Heart right ventricle (tissue), 16 donors: ENCODE measurements around the gene HOXB9. TPM values are rescaled to one million over a fixed set of nuclear protein-coding genes. Genes with fewer than 3 reads are reported as not detected.

Experiments used
- ATAC-seq, 8 donors: fragments of 200-7000 bp; cut with Tn5 transposase; one replicate each; pipeline ENCODE4 v1.9.1; 2020; ENCODE audit warnings: mild to moderate bottlenecking in 8 of 8, moderate library complexity in 8 of 8, moderate number of reproducible peaks in 1 of 8
- DNase-seq, 2 donors: peaks; one replicate each; pipeline ENCODE4 v3.0.0-alpha.2; 2020
- H3K27ac ChIP-seq, 10 donors: fragments of 200-600 bp; sonication (generic) in 2 of 10; one replicate each; pipeline versions ENCODE4 v1.5.0 to v1.8.0; 2020 to 2022; ENCODE audit warnings: mild to moderate bottlenecking in 3 of 10
- H3K27me3 ChIP-seq, 7 donors: fragments of 200-600 bp; one replicate each; pipeline ENCODE4 v1.8.0; 2021 to 2022; ENCODE audit warnings: mild to moderate bottlenecking in 2 of 7
- H3K36me3 ChIP-seq, 9 donors: fragments of 200-600 bp; sonication (generic) in 1 of 9; one replicate each; pipeline versions ENCODE4 v1.5.0 to v1.8.0; 2020 to 2022; ENCODE audit warnings: mild to moderate bottlenecking in 2 of 9
- H3K4me1 ChIP-seq, 9 donors: fragments of 200-600 bp; sonication (generic) in 1 of 9; one replicate each; pipeline versions ENCODE4 v1.5.0 to v1.8.0; 2020 to 2022; ENCODE audit warnings: mild to moderate bottlenecking in 4 of 9
- H3K4me3 ChIP-seq, 10 donors: fragments of 200-600 bp; sonication (generic) in 2 of 10; one replicate each; pipeline versions ENCODE4 v1.5.0 to v1.8.0; 2020 to 2022; ENCODE audit warnings: mild to moderate bottlenecking in 7 of 10, moderate library complexity in 2 of 10
- H3K9me3 ChIP-seq, 11 donors: fragments of 200-600 bp in 10 of 11; sonication (generic) in 2 of 11; one replicate each; pipeline versions ENCODE4 v1.5.0 to v1.8.0; 2013 to 2022; ENCODE audit warnings: mild to moderate bottlenecking in 2 of 11, control low read depth in 1 of 11, moderate library complexity in 1 of 11
- WGBS, 2 donors: extraction: QIAGEN DNeasy Blood & Tissue Kit; methylation state at CpG; one replicate each; pipeline ENCODE4 v1.1.7; 2013; ENCODE audit warnings: inconsistent platforms in 1 of 2; 5-methylcytosine and 5-hydroxymethylcytosine counted together
- intact Hi-C, 10 donors: fragments of 100-400 bp; cut with DNase I; formaldehyde crosslinking; loops; one replicate each; pipeline versions ENCODE4 v1.11.1 to v1.14.2; 2022
- polyA plus RNA-seq, 2 donors: library from polyadenylated mRNA; stranded (reverse); fragments of 200-250 nt; gene quantifications; one replicate each; pipeline ENCODE4 v1.2.3, GENCODE V29; 2013
- total RNA-seq, 10 donors: library from RNA; stranded (reverse); fragmentation: NEBNext Ultra II Directional in 3 of 10; extraction: Animal tissue kit (Norgen Biotek cat#: 25700) in 3 of 10; gene quantifications; one replicate each; pipeline versions ENCODE4 v1.2.1 to v1.2.4, GENCODE V29; 2021 to 2023
- TF ChIP-seq, protein P1 (sequence below), 9 donors: fragments of 200-600 bp; sonication (generic) in 2 of 9; IDR thresholded peaks; one replicate each; pipeline versions ENCODE4 v1.5.0 to v1.8.0; 2021 to 2022; ENCODE audit warnings: antibody characterized with exemption in 9 of 9, mild to moderate bottlenecking in 5 of 9, moderate library complexity in 1 of 9
- donor health status: Arrhythmogenic right ventricular cardiomyopathy.
- donor health status: ischemic (EF 13 %, LVEDD 7.1; RV severe dilation, severe dysfunction).
- donor health status: healthy with polysubstance abuse.
- donor health status: DM: no; HTN: yes; CAD: no.
- donor health status: DM: no; HTN: no; CAD: no.
- donor health status: ischemic (EF 25% LVEDD 6.9; RV normal size, moderate dysfunction).
- donor health status: ischemic (EF 25% LVEDD 5.7; RV mildly dilated, moderate dysfunction).
- donor health status: healthy.
- donor health status: DM: yes; HTN: yes; CAD: no.
- donor health status: Ischemic cardiomyopathy.
- donor health status: ischemic (EF 35%, LVEDD 5.7; RV mildly dilated, moderate dysfunction).
- donor health status: nonischemic (EF 11% LVEDD 7.7; RV severe dilation, severe dysfunction).
- donor health status: DM: yes; HTN: yes; CAD: no.
- donor health status: PGD.
- donor health status: ischemic (EF 29% LVEDD 5.4; RV normal size, mild dysfunction).
- donor health status: nonischemic (EF 23%, LVEDD 6.1; RV moderate dilation, normal function).

The HOXB9 gene
- total and polyA plus RNA-seq, 12 donors = not detected

DNA sequence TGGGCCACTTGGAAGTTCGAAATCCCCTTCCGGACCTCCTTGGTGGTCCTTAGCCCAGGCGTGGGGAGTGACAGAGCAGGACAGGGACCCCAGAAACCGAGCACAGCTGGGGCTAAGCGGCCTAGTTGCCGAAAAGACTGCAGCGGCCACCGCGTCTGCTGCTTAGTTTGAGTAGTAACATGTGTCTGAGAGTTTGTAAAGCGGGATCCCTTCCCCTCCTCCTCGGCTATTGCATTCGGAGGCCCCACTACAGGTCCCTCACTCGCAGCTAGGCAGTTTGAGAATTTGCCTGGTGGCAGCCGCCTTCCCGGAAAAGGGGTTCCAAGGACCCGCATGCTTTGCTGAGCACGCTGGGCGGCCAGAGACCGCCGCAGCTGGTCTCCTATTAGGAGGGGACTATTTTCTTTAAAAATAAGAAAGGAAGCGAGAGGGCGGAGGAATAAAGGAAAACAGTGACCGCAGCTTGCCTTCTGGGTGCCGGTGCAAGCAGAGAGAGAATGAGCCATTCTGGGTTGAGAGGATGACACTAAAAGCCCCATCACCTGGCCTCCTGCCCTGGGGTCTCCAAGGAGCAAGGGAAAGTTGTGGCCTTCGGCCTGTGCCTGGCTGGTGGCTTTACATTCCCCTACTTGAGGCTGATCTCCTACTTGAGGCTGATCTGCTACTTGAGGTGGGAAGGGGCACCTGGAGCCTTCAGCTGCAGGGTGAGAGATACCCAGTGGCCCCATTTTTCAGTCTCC lies 31.4 kb downstream of the HOXB9 start:
- ATAC-seq (no peak), DNase-seq (no peak)
- Histone ChIP-seq H3K4me1 (peaks cover 3 to 52% (median 22%) of the 10 kb centered on the region in 9 donors), H3K36me3 (no peaks in the 10 kb centered on the region), H3K9me3 (no peaks in the 10 kb centered on the region), H3K4me3 (no peak overlapping the region), H3K27me3 (peaks cover 57 to 100% (median 100%) of the 10 kb centered on the region in 7 donors), H3K27ac (no peak overlapping the region)
- intact Hi-C loops = loop anchor here in 6 of 10 donors (5.0 to 10.0 kb wide), 5 partner anchors 102 to 260 kb away; no protein-coding TSS in a partner anchor
- WGBS, 2 donors = 20 to 39% methylated on average over 25 of the region's 25 CpGs
- TF ChIP-seq, protein P1, sequence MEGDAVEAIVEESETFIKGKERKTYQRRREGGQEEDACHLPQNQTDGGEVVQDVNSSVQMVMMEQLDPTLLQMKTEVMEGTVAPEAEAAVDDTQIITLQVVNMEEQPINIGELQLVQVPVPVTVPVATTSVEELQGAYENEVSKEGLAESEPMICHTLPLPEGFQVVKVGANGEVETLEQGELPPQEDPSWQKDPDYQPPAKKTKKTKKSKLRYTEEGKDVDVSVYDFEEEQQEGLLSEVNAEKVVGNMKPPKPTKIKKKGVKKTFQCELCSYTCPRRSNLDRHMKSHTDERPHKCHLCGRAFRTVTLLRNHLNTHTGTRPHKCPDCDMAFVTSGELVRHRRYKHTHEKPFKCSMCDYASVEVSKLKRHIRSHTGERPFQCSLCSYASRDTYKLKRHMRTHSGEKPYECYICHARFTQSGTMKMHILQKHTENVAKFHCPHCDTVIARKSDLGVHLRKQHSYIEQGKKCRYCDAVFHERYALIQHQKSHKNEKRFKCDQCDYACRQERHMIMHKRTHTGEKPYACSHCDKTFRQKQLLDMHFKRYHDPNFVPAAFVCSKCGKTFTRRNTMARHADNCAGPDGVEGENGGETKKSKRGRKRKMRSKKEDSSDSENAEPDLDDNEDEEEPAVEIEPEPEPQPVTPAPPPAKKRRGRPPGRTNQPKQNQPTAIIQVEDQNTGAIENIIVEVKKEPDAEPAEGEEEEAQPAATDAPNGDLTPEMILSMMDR (IDR thresholded peaks at IDR 0.05) = no peak

DNA sequence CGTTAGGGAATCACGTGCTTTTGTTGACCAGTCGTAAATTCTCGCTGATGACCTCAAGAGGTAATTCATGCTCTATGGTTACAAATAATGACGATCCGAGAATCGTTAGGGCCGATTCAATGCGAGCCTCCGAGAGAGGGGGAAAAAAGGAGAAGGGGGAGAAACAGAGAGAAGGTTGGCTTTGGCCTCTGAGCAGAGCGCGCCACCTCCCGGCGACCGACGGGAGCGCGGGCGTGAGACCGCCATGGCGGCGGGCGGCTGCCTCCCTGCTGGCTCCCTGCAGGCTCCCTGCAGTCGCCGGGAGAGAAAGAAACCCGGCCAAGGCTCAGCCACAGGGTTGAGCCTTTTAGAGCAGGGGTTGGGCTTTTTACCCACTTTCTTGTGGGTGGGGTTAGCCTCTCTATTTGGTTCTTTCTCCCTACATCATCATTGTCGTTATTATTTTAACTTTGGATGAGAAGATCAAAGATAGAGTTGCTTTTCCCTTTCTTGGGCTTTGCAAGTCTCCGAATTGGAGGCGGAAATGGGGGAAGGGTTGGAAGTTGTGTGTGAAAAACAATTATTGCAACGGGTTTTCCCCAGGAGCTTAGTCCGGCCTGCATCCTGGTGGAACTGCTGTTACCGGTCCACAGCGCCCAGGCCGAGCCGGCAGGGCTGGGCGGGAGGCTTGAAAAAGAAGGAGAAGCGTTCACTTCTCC lies 32.2 kb downstream of the HOXB9 start:
- Histone ChIP-seq H3K27ac (peak overlapping the region in 1 of 10 donors; percentile 6), H3K4me1 (peaks cover 3 to 52% (median 22%) of the 10 kb centered on the region in 9 donors), H3K9me3 (no peaks in the 10 kb centered on the region), H3K36me3 (no peaks in the 10 kb centered on the region), H3K4me3 (peak overlapping the region in 3 of 10 donors; percentile 36 to 40 (median 38)), H3K27me3 (peaks cover 55 to 100% (median 100%) of the 10 kb centered on the region in 7 donors)
- TF ChIP-seq, protein P1 (IDR thresholded peaks at IDR 0.05) = peak; percentile 63 to 92 (median 78)
- ATAC-seq (peak in 6 of 8 donors; percentile 39 to 72 (median 52)), DNase-seq (peak; percentile 32 to 76)
- 6 to 8% methylated on average over 37 of the region's 37 CpGs for WGBS, 2 donors
- intact Hi-C loops = loop anchor here in 6 of 10 donors (5.0 to 10.0 kb wide), 5 partner anchors 102 to 259 kb away; no protein-coding TSS in a partner anchor

DNA sequence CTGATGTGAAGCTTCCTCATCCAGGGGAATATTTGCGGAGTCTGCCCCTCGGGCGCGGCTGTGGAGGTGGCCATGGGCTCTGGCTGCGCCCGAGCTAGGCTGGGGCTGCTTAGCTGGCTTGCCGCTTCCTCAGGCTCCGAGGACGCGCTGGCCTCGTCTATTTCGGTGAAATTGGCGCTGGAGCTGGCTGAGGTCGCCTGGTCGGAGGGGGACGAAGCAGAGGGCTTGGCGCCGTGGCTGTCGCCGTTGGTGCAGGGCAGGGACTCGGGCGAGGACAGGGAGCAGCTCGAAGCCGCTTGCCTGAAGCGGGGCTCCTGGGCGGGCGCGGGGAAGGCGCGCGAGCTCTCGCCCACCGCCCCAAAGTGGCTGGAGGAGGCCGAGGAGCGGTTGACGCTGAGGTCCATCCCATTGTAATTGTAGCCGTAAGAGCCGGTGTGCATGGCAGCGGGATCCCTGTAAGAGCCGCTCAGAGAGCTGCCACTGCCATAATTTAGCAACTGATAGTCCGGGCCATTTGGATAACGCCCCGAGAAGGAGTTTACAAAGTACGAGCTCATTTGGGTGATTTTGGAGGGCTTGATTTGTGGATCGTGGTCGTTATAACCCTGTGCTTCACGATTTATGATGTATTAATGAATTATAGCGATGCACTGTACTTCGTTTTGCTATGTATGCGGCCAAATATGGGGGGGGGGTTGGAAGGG lies 32.9 kb downstream of the HOXB9 start, which contains the start of gene HOXB5:
HOXB5 (minus strand) TSS at position 654 of the 704 bp plus-strand sequence; CDS start at position 557, 97 bp downstream.
- peak within 1 kb of the TSS in 2 of 10 donors; percentile 6 to 29 for H3K27ac ChIP-seq
- H3K27me3 ChIP-seq = peaks cover 51 to 100% (median 100%) of the 10 kb centered on the region in 7 donors
- H3K4me1 ChIP-seq = peaks cover 3 to 49% (median 21%) of the 10 kb centered on the region in 9 donors
- WGBS, 2 donors = 2% methylated on average over 50 of the region's 50 CpGs
- H3K36me3 ChIP-seq = no peaks in the 10 kb centered on the region
- no peak for DNase-seq
- peak within 1 kb of the TSS in 8 of 10 donors; percentile 15 to 40 (median 28) for H3K4me3 ChIP-seq
- intact Hi-C loops = loop anchor here in 6 of 10 donors (5.0 to 10.0 kb wide), 5 partner anchors 101 to 258 kb away; no protein-coding TSS in a partner anchor
- H3K9me3 ChIP-seq = no peaks in the 10 kb centered on the region
- ATAC-seq = peak in 1 of 8 donors; percentile 16
- TF ChIP-seq, protein P1 (IDR thresholded peaks at IDR 0.05) = no peak
